ENCODE measurements around the gene C20orf204. TPM values are rescaled to one million over a fixed set of nuclear protein-coding genes. Genes with fewer than 3 reads are reported as not detected.
"Not testable (repeated sequence)": the region's sequence is repeated elsewhere in the genome, so short reads cannot be mapped to it uniquely, and the experiment has no call there.

The C20orf204 gene
- 0.82 TPM for total RNA-seq

GRCh38 chr20:64035933-64036345, at the start of gene C20orf204:
Gene C20orf204, plus strand, starts transcription at chr20:64036182. Its CDS starts 142 bp downstream, at chr20:64036324.
- no peak for DNase-seq

GRCh38 chr20:64000906-64001305, 35.1 kb upstream of the C20orf204 start:
- no peak for DNase-seq

DNA sequence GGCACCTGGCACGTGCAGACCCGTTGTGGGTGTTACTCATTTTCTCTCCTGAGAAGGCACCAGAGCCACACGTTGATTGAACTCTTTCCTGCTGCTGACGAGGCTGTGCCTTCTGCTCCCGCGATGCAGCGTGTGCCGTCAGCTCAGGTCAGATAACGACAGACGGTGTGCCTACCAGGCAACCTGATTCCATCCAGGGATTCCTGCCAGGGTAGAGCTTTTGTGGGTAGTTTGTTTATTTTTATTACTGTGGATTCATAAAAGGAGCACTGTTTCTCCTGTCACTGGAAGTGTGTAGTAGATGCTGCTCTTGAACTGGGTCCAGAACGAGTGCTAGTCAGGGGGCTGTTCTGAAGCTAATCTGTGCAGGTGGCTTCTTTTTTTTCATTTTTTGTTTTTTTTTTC, 34.4 kb upstream of the C20orf204 start:
- peak; percentile 24 for DNase-seq

DNA sequence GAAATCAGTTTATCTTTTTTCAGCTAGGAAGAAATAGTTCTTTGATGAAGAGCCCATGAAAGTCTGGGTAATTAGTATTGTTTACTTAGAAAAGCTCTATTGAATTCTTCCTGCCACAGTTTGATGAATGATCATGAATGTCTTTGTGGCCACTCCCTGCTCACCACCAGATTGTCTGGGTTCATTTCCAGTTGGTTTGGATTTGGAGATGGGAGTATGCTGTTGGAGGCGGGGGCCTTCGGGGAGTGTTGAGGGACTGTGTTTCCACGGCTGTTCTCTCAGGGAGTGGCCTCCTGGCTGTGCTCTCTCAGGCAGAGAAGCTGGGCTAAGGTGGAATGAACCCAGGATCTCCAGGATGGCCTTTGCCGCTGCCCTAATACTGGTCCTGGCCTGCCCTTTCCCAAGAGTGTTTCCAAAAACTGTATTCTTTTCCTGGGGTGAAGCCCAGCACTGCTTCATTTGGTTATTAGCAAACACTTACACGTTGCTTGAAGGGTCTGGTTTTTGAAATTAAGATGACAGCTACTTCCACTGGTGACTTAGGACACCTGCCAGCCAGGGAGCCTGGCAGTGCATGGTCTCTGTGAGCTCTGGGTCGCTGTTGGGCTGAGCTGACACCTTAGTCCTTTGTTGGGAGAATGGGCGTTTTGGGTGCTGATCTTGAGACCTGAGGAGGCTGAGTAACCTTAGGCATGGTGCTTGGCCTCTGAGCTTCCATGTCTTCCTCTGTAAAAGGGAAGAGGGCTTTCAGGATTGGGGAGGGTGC, 31.8 kb upstream of the C20orf204 start:
- peak; percentile 27 for DNase-seq

- no peak for DNase-seq
Measured at GRCh38 chr20:64005394-64005793, 30.6 kb upstream of the C20orf204 start.

DNA sequence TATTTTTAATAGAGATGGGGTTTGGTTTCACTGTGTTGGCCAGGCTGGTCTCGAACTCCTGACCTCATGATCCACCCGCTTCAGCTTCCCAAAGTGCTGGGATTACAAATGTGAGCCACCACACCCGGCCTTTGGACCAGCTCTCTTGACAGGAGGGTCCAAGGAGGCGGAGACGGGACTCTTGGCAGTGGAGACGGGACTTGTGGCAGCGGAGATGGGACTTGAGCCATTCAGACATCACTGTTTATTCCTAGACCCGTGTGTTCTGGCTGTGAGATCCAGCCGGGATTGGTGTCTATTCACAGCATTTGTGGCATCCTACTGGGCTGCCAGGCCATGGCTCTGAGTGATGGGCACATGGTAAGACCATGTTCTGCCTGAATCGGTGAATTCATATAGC, 29.5 kb upstream of the C20orf204 start:
- DNase-seq: no peak

DNA sequence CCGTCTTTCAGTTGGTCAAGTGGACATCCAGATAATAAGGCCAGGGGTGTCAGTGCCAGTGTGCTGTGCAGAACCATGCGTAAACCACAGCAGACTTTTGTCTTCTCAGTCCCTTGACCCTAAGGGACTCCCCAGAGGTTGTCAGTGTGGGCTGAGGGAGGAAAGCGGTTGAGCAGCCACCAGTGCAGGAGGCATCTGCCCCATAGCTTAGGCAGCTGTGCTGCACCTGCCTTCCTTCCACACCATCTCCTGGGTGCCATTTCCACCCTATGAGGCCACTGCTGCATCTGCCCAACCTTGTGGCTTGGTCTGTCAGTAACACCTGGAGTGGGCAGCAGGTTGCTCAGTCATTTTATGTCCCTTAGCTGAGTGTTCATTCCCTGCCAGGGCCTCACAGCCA, 29.1 kb upstream of the C20orf204 start:
- no peak for DNase-seq

- no peak for DNase-seq
Measured at GRCh38 chr20:64009811-64010387, 26.1 kb upstream of the C20orf204 start.

DNA sequence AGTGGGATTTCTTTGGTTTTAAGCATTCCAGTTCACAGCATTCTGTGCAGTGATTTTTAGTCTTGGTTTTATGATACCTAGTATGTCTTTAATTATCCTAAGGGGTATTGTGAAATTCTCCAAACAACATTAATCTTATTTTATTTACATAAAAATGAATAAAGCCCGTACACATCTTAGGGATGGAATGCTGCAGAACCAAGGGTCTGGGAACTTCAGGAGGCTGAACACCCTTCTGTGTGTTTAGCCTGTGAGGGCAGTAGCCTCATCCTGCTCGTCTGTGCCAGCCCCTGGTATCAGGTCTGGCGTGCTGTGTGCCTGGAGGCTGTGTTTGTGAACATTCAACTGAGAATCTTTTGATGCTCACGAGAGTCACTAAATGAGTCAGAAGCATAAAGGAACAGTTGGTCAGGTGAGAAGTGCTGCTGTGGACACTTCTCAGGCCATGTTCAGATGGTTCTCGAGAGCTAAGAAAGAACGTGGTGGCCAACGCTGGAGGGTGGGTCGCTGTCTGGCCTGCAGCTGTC, 25.2 kb upstream of the C20orf204 start:
- no peak for DNase-seq

DNA sequence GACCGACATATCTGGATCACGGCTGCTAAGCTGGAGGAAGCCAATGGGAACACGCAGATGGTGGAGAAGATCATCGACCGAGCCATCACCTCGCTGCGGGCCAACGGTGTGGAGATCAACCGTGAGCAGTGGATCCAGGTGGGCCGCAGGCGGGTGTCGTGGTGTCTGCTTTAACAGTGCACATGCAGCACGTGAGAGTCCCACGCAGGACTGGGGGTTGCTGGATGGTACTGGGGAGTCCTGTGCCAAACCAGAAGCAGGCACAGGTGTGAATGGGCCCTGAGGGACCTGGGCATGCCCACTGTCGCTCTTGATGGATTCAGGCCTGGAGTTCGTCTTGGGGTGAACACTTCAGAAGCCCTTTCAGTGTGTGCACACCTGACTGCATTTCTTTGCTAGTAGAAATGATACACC, 24.6 kb upstream of the C20orf204 start:
- no peak for DNase-seq

DNA sequence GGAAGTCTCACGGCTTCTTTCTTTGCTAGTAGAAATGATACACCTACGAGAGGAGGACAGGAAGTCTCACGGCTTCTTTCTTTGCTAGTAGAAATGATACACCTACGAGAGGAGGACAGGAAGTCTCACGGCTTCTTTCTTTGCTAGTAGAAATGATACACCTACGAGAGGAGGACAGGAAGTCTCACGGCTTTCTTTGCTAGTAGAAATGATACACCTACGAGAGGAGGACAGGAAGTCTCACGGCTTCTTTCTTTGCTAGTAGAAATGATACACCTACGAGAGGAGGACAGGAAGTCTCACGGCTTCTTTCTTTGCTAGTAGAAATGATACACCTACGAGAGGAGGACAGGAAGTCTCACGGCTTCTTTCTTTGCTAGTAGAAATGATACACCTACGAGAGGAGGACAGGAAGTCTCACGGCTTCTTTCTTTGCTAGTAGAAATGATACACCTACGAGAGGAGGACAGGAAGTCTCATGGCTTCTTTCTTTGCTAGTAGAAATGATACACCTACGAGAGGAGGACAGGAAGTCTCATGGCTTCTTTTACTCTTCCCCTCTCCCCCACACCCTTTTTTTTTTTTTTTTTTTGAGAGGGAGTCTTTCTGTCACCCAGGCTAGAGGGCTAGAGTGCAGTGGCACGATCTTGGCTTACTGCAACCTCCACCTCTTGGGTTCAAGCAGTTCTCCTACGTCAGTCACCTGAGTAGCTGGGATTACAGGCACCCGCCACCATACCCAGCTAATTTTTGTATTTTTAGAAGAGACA, 23.4 kb upstream of the C20orf204 start:
- DNase-seq: not testable (repeated sequence)

DNA sequence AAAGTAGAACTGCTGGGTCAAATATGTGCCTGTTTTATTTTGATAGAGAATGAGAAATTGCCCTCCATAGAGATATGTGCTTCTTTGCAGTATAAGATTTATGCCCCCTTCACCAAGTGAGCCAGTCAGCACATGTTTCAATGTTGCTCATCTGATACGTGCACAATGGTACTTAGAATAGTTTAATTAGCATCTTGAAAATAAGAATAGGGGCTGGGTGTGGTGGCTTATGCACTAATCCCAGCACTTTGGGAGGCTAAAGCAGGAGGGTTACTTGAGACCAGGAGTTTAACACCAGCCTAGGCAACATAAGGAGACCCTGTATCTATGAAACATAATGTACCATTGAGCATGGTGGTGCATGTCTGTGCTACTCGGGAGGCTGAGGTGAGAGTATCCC, 20.3 kb upstream of the C20orf204 start:
- DNase-seq: no peak

DNA sequence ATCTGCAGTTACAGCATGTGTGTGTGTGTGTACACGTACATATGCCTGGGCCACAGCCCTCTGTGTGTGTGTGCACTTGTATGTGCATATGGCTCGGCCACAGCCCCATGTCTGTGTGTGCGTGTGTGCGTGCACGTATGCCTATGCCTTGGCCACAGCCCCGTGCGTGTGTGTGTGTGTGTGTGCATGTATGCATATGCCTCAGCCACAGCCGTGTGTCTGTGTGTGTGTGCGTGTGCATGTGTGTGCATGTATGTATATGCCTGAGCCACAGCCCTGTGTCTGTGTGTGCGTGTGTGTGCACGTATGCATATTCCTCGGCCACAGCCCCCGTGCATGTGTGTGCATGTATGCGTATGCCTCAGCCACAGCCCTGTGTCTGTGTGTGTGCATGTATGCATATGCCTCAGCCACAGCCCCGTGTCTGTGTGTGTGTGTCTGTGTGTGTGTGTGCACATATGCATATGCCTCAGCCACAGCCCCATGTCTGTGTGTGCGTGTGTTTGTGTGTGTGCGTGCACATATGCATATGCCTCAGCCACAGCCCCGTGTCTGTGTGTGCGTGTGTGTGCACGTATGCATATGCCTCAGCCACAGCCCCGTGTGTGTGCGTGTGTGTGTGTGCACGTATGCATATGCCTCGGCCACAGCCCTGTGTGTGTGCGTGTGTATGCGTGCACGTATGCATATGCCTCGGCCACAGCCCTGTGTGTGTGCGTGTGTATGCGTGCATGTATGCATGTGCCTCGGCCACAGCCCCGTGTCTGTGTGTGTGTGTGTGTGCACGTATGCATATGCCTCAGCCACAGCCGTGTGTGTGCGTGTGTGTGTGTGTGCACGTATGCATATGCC, 14.6 kb upstream of the C20orf204 start:
- DNase-seq: no peak

GRCh38 chr20:64022671-64023360, 13.2 kb upstream of the C20orf204 start:
- DNase-seq: no peak

- DNase-seq: no peak
Measured at GRCh38 chr20:64023361-64024140, 12.4 kb upstream of the C20orf204 start.

DNA sequence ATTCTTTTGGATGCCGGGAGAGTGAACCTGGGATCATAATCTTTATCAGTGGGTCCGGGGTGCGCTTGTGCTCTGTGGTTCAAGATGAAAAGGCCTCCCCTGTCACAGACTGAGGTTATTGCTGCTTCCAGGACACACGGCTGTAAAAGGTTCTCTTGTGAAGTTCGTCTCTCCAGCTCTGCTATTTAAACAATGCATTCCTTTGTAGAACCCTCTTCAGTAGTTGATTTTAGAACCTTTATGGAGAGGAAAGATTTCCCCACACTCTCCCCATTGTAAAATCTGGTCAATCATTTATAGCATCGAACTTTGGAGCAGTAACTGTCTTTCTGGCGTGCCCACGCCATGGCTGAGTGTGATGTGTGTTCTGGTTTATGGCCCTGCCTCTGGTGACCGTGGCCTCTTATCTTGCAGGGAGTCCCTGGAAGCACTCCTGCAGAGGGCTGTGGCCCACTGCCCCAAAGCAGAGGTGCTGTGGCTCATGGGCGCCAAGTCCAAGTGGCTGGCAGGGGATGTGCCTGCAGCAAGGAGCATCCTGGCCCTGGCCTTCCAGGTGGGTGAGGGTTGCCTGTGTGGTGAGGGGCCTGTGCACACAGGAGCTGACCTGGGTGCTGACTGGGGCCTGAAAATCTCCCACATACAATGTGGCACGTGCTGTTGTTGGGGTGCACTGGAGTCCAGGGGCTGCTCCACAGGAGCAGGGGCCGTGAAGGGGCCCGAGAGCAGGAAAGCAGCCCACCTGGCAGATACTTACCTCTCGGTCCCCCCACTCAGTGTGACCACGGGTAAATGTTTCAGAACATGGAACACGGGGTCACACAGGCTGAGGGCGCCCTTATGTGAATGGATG, 11.6 kb upstream of the C20orf204 start:
- no peak for DNase-seq

GRCh38 chr20:64025101-64025825, 10.7 kb upstream of the C20orf204 start:
- DNase-seq: no peak

DNA sequence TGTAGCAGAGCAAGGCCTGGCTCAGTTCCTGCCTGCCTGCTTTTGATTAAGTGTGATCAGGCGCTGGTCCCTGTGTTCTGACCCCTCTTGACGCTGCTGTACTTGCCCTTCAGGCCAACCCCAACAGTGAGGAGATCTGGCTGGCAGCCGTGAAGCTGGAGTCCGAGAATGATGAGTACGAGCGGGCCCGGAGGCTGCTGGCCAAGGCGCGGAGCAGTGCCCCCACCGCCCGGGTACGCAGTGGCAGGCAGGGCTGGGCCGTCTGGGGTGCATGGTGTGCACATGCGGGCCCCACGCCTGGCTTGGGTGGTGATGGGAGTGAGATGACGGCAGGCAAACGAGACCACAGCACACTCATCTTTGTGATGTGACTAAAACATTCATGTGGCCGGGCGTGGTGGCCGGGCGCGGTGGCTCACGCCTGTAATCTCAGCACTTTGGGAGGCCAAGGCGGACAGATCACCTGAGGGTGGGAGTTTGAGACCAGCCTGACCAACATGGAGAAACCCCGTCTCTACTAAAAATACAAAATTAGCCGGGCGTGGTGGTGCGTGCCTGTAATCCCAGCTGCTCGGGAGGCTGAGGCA, 10.1 kb upstream of the C20orf204 start:
- DNase-seq: no peak

All from tongue (tissue), 2 donors.